Erythroblast (primary cell): Measurements from ENCODE around the gene RTN3.
A peak's percentile ranks its signal among the peaks of the same experiment; 100 is the strongest.

Experiments used
- DNase-seq, 2 experiments: peaks; one replicate each; lab custom pipeline; 2025; lab: John Stamatoyannopoulos, UW
- GATA1 ChIP-seq: IDR thresholded peaks from 2 replicates; pipeline ENCODE4 v1.6.1; 2011; ENCODE audit warnings: low read depth, mild to moderate bottlenecking, control low read depth, low read length, moderate library complexity
- POLR2A ChIP-seq: IDR thresholded peaks from 2 replicates; pipeline ENCODE4 v1.6.1; 2011; ENCODE audit warnings: mild to moderate bottlenecking, low read length

Gene RTN3

GRCh38 chr11:63670433-63671321, 10.6 kb upstream of the RTN3 start:
- peak; percentile 53 to 67 for DNase-seq
- TF ChIP-seq GATA1 (no peak), POLR2A (no peak)

- peak; percentile 66 for TF ChIP-seq POLR2A
- TF ChIP-seq GATA1, result no peak
- DNase-seq, result peak; percentile 95
Measured at GRCh38 chr11:63671322-63672155, 9.8 kb upstream of the RTN3 start, which contains the start of gene ATL3. ATL3 (minus strand) TSS chr11:63671376; CDS start chr11:63671335, 41 bp downstream.

GRCh38 chr11:63672156-63672463, 9.2 kb upstream of the RTN3 start:
- TF ChIP-seq POLR2A (no peak), GATA1 (no peak)
- DNase-seq, result no peak

GRCh38 chr11:63672936-63673539, 8.3 kb upstream of the RTN3 start:
- no peak for TF ChIP-seq GATA1
- no peak for TF ChIP-seq POLR2A
- peak in 1 of 2 experiments; percentile 35 for DNase-seq

GRCh38 chr11:63673579-63673978, 7.7 kb upstream of the RTN3 start:
- TF ChIP-seq GATA1 (no peak), POLR2A (no peak)

GRCh38 chr11:63680834-63681320, 423 bp upstream of the RTN3 start:
- TF ChIP-seq POLR2A (no peak), GATA1 (no peak)
- no peak for DNase-seq

More at GRCh38 chr11:63673579-63673978, 7.7 kb upstream of the RTN3 start:
- DNase-seq, result no peak

- TF ChIP-seq GATA1 (no peak), POLR2A (peak; percentile 18)
- DNase-seq, result peak; percentile 57 to 74
Measured at GRCh38 chr11:63682066-63683021, 1.0 kb downstream of the RTN3 start.

- peak; percentile 75 to 85 for DNase-seq
- TF ChIP-seq POLR2A (peak; percentile 35), GATA1 (no peak)
Measured at GRCh38 chr11:63683133-63683991, 2.1 kb downstream of the RTN3 start.

- peak; percentile 34 to 75 for DNase-seq
Measured at GRCh38 chr11:63685158-63685721, 3.9 kb downstream of the RTN3 start.

GRCh38 chr11:63686926-63687325, 5.6 kb downstream of the RTN3 start:
- peak in 1 of 2 experiments; percentile 54 for DNase-seq
- TF ChIP-seq POLR2A (no peak), GATA1 (no peak)

- no peak for TF ChIP-seq POLR2A
- no peak for TF ChIP-seq GATA1
- DNase-seq, result peak in 1 of 2 experiments; percentile 51
Measured at GRCh38 chr11:63687845-63688244, 6.5 kb downstream of the RTN3 start.

GRCh38 chr11:63694596-63694995, 13.3 kb downstream of the RTN3 start:
- TF ChIP-seq POLR2A (no peak), GATA1 (no peak)

More at GRCh38 chr11:63694596-63694995, 13.3 kb downstream of the RTN3 start:
- no peak for DNase-seq
